KMS-11 (cell line): Measurements from ENCODE around the gene TSHR.
"Not testable (repeated sequence)": the region's sequence is repeated elsewhere in the genome, so short reads cannot be mapped to it uniquely, and the experiment has no call there.

Experiments
- H2AFZ ChIP-seq: fragments of 200-600 bp; sonication (generic); 2 replicates; pipeline ENCODE4 v1.6.1; 2016; ENCODE audit warnings: antibody characterized with exemption, mixed run types, low read depth
- H3K27ac ChIP-seq: fragments of 200-600 bp; sonication (generic); 2 replicates; pipeline ENCODE4 v1.6.1; 2016; ENCODE audit warnings: mild to moderate bottlenecking, mixed run types
- H3K27me3 ChIP-seq: fragments of 200-600 bp; sonication (generic); 2 replicates; pipeline ENCODE4 v1.6.1; 2017; ENCODE audit warnings: mild to moderate bottlenecking, low read depth, mixed run types, moderate library complexity; ENCODE audit not compliant: insufficient read depth
- H3K36me3 ChIP-seq: fragments of 200-600 bp; sonication (generic); 2 replicates; pipeline ENCODE4 v1.6.1; 2017; ENCODE audit warnings: mild to moderate bottlenecking, mixed run types; ENCODE audit not compliant: insufficient read depth
- H3K4me1 ChIP-seq: fragments of 200-600 bp; sonication (generic); 2 replicates; pipeline ENCODE4 v1.6.1; 2016; ENCODE audit warnings: mild to moderate bottlenecking, low read depth, mixed run types; ENCODE audit not compliant: poor library complexity, severe bottlenecking
- H3K4me2 ChIP-seq: fragments of 200-600 bp; sonication (generic); 2 replicates; pipeline ENCODE4 v1.7.0; 2016; ENCODE audit warnings: mild to moderate bottlenecking, mixed run types
- H3K4me3 ChIP-seq: fragments of 200-600 bp; sonication (generic); IDR thresholded peaks from 2 replicates; pipeline ENCODE4 v1.6.1; 2017; ENCODE audit warnings: low read depth, low read length, mixed read lengths; ENCODE audit not compliant: insufficient read depth
- H3K79me2 ChIP-seq: fragments of 200-600 bp; sonication (generic); 2 replicates; pipeline ENCODE4 v1.6.1; 2016; ENCODE audit warnings: low read depth, mixed run types; ENCODE audit not compliant: insufficient read depth
- H3K9ac ChIP-seq: fragments of 200-600 bp; sonication (generic); 2 replicates; pipeline ENCODE4 v1.6.1; 2016; ENCODE audit warnings: mild to moderate bottlenecking, mixed run types
- H4K20me1 ChIP-seq: fragments of 200-600 bp; sonication (generic); 2 replicates; pipeline ENCODE4 v1.6.1; 2016; ENCODE audit warnings: mild to moderate bottlenecking, mixed run types; ENCODE audit not compliant: insufficient read depth
- CTCF ChIP-seq: fragments of 200-600 bp; sonication (generic); conservative IDR thresholded peaks from 2 replicates; pipeline ENCODE4 v1.6.1; 2017; ENCODE audit warnings: low read depth, mild to moderate bottlenecking, antibody characterized with exemption, low read length, moderate library complexity, mixed read lengths

Gene TSHR

GRCh38 chr14:81105378-81105777 is 150.0 kb downstream of the TSHR start:
- no peak for TF ChIP-seq CTCF
- H3K36me3 ChIP-seq, result no peaks in the 10 kb centered on the region
- no peaks in the 10 kb centered on the region for H4K20me1 ChIP-seq
- H3K27ac ChIP-seq, result no peak overlapping the region
- no peak overlapping the region for H3K9ac ChIP-seq
- no peaks in the 10 kb centered on the region for H3K4me1 ChIP-seq
- H2AFZ ChIP-seq, result no peak overlapping the region
- no peak overlapping the region for H3K4me3 ChIP-seq
- no peaks in the 10 kb centered on the region for H3K79me2 ChIP-seq
- no peak overlapping the region for H3K4me2 ChIP-seq
- no peaks in the 10 kb centered on the region for H3K27me3 ChIP-seq

GRCh38 chr14:81105961-81106360 is 150.5 kb downstream of the TSHR start:
- Histone ChIP-seq H3K4me1 (no peaks in the 10 kb centered on the region), H3K4me3 (no peak overlapping the region), H3K27me3 (no peaks in the 10 kb centered on the region), H3K9ac (no peak overlapping the region), H2AFZ (no peak overlapping the region), H3K4me2 (no peak overlapping the region), H3K79me2 (no peaks in the 10 kb centered on the region), H3K36me3 (no peaks in the 10 kb centered on the region), H3K27ac (no peak overlapping the region), H4K20me1 (no peaks in the 10 kb centered on the region)
- TF ChIP-seq CTCF, result no peak

GRCh38 chr14:81110186-81110585 is 154.8 kb downstream of the TSHR start:
- Histone ChIP-seq H4K20me1 (no peaks in the 10 kb centered on the region), H3K36me3 (no peaks in the 10 kb centered on the region), H3K27me3 (no peaks in the 10 kb centered on the region), H3K9ac (no peak overlapping the region), H3K27ac (no peak overlapping the region), H3K4me3 (no peak overlapping the region), H3K4me1 (no peaks in the 10 kb centered on the region), H2AFZ (no peak overlapping the region), H3K4me2 (no peak overlapping the region), H3K79me2 (no peaks in the 10 kb centered on the region)
- no peak for TF ChIP-seq CTCF

GRCh38 chr14:81113176-81113575 is 157.8 kb downstream of the TSHR start:
- Histone ChIP-seq H2AFZ (no peak overlapping the region), H3K4me1 (no peaks in the 10 kb centered on the region), H4K20me1 (no peaks in the 10 kb centered on the region), H3K9ac (no peak overlapping the region), H3K27me3 (no peaks in the 10 kb centered on the region), H3K27ac (no peak overlapping the region), H3K4me2 (no peak overlapping the region), H3K4me3 (no peak overlapping the region), H3K79me2 (no peaks in the 10 kb centered on the region), H3K36me3 (no peaks in the 10 kb centered on the region)
- no peak for TF ChIP-seq CTCF

- H3K4me1 ChIP-seq, H4K20me1 ChIP-seq, H3K27ac ChIP-seq, H3K79me2 ChIP-seq, H3K27me3 ChIP-seq, H2AFZ ChIP-seq, H3K36me3 ChIP-seq, H3K9ac ChIP-seq, H3K4me3 ChIP-seq, H3K4me2 ChIP-seq: not testable (repeated sequence)
Observed at GRCh38 chr14:81113945-81114820, 158.8 kb downstream of the TSHR start.
